ENCODE data around the gene PPFIA4. TPM values are rescaled to one million over a fixed set of nuclear protein-coding genes. Genes with fewer than 3 reads are reported as not detected.
A peak's percentile ranks its signal among the peaks of the same experiment; 100 is the strongest.

PPFIA4 gene
- total RNA-seq = 1 to 10 TPM; 1.3 to 5.1 TPM
- polyA plus RNA-seq = under 1 TPM; 0.30 to 0.64 TPM
- long read RNA-seq, donor 1 = 0 reads
- long read RNA-seq, donor 2 = 0 reads
- long read RNA-seq, donor 3 = 0 reads
- long read RNA-seq, donor 4 = 0 reads
- long read RNA-seq, donor 5 = 0 reads

DNA sequence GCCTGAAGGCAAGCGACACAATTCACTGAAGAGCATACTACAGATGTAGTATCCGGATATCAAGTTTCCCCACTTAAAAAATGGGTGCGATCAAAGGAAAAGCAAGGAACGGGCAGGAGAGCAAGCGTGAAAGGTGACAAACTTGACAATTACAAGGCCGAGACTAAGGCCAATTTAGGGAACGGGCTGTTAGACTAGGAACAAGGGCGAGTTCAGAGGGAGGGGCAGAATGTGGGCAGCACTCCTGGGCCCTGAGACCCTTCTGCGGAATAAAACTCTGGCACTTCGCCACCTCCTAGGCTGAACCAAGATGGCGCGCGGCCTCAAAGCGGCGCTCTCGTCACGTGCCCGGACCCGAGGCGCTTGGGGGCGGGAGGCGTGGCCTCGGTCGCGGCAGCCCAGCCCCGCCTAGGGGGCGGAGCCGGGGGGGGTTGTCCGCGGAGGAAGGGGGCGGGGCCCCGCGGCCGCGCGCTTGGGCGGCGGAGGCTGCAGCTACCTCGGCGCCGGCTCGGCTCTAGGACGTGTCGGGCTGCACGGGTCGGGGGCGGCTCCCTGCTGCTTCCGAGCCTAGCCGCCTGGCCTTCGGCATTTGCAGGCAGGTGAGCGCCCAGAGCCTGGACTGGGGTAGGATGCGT lies at the start of gene PPFIA4:
Gene PPFIA4, plus strand, starts transcription at position 461 of the 635 bp plus-strand sequence. CDS start 12,518 bp downstream, outside the sequence.
- ATAC-seq (ENCODE audit: insufficient read depth, low FRiP score) (peak; percentile 96), DNase-seq (peak; percentile 89 to 93 (median 92))
- Histone ChIP-seq H3K4me1 (ENCODE audit: control insufficient read depth in 5 of 5, insufficient read depth in 5 of 5, low read length in 5 of 5) (peaks cover 0 to 32% (median 4%) of the 10 kb centered on the region in 5 donors), H3K27me3 (ENCODE audit: control insufficient read depth in 3 of 3, insufficient read depth in 3 of 3, low read length in 2 of 3) (peaks cover 0 to 10% (median 0%) of the 10 kb centered on the region in 3 donors), H3K9ac (ENCODE audit: insufficient read depth in 1 of 2, low read length in 2 of 2) (peak within 1 kb of the TSS in 1 of 2 donors; percentile 28), H3K4me3 (peak within 1 kb of the TSS; percentile 51), H3K36me3 (ENCODE audit: control insufficient read depth in 4 of 4, insufficient read depth in 4 of 4, low read length in 4 of 4) (peaks cover 7 to 17% (median 11%) of the 10 kb centered on the region in 4 donors), H3K9me3 (ENCODE audit: control insufficient read depth in 4 of 4, insufficient read depth in 3 of 4, low read length in 3 of 4) (peaks cover 0 to 2% (median 0%) of the 10 kb centered on the region in 4 donors), H3K27ac (ENCODE audit: low read depth in 1 of 2, low read length in 1 of 2) (peak within 1 kb of the TSS; percentile 50 to 77)
- TF ChIP-seq, protein P1, sequence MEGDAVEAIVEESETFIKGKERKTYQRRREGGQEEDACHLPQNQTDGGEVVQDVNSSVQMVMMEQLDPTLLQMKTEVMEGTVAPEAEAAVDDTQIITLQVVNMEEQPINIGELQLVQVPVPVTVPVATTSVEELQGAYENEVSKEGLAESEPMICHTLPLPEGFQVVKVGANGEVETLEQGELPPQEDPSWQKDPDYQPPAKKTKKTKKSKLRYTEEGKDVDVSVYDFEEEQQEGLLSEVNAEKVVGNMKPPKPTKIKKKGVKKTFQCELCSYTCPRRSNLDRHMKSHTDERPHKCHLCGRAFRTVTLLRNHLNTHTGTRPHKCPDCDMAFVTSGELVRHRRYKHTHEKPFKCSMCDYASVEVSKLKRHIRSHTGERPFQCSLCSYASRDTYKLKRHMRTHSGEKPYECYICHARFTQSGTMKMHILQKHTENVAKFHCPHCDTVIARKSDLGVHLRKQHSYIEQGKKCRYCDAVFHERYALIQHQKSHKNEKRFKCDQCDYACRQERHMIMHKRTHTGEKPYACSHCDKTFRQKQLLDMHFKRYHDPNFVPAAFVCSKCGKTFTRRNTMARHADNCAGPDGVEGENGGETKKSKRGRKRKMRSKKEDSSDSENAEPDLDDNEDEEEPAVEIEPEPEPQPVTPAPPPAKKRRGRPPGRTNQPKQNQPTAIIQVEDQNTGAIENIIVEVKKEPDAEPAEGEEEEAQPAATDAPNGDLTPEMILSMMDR (IDR thresholded peaks at IDR 0.05; ENCODE audit: control extremely low read depth, extremely low read depth) = no peak
- 11 to 17% methylated on average over 38 to 52 of the region's 52 CpGs for WGBS, 2 donors

DNA sequence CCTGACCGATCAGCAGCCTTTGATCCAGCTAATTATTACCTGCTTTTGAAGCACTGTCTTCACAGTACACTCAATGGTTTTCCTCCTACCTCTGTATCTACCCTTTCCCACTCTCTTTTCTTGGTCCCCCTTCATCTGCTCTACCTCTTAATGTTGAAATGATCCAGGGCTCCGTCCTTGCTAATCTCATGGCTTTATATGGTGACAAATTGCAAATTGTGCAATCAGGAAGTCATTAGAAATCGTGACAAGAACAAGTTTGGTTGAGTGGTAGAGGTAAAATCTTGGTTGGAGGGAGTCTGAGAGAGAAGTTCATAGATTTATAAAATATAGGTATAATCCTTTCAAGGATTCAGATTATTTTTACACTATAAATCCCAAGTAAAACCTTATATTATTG lies 49.7 kb upstream of the PPFIA4 start:
- ATAC-seq (ENCODE audit: insufficient read depth, low FRiP score) (no peak), DNase-seq (no peak)
- Histone ChIP-seq H3K4me3 (no peak overlapping the region), H3K27ac (ENCODE audit: low read depth in 1 of 2, low read length in 1 of 2) (no peak overlapping the region), H3K4me1 (ENCODE audit: control insufficient read depth in 5 of 5, insufficient read depth in 5 of 5, low read length in 5 of 5) (no peaks in the 10 kb centered on the region), H3K9ac (ENCODE audit: insufficient read depth in 1 of 2, low read length in 2 of 2) (no peak overlapping the region), H3K9me3 (ENCODE audit: control insufficient read depth in 4 of 4, insufficient read depth in 3 of 4, low read length in 3 of 4) (no peaks in the 10 kb centered on the region), H3K27me3 (ENCODE audit: control insufficient read depth in 3 of 3, insufficient read depth in 3 of 3, low read length in 2 of 3) (peaks cover 0 to 10% (median 6%) of the 10 kb centered on the region in 3 donors), H3K36me3 (ENCODE audit: control insufficient read depth in 4 of 4, insufficient read depth in 4 of 4, low read length in 4 of 4) (no peaks in the 10 kb centered on the region)
- TF ChIP-seq, protein P1 (IDR thresholded peaks at IDR 0.05; ENCODE audit: control extremely low read depth, extremely low read depth) = no peak
- 25 to 27% methylated on average over 3 of the region's 3 CpGs for WGBS, 2 donors

DNA sequence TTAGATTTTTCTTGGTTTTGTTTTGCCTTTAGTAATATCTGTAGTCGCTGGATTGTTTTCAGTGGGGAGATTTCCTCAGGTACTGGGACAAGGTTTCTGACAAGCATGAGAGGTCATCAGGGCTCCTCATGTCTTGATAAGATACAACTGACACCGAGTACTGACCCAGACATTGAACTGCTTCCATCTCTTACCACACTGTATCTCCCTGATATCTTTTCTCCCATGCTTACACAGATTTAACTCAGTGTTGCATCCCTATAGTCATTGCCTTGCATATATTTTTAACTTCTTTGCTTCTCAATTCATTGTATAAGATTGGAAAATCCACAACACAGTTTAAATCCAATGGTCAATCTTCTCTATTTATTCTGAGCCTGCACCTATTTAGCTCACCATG lies 46.8 kb upstream of the PPFIA4 start:
- Histone ChIP-seq H3K27me3 (ENCODE audit: control insufficient read depth in 3 of 3, insufficient read depth in 3 of 3, low read length in 2 of 3) (peaks cover 0 to 7% (median 5%) of the 10 kb centered on the region in 3 donors), H3K27ac (ENCODE audit: low read depth in 1 of 2, low read length in 1 of 2) (no peak overlapping the region), H3K36me3 (ENCODE audit: control insufficient read depth in 4 of 4, insufficient read depth in 4 of 4, low read length in 4 of 4) (no peaks in the 10 kb centered on the region), H3K9me3 (ENCODE audit: control insufficient read depth in 4 of 4, insufficient read depth in 3 of 4, low read length in 3 of 4) (no peaks in the 10 kb centered on the region), H3K9ac (ENCODE audit: insufficient read depth in 1 of 2, low read length in 2 of 2) (no peak overlapping the region), H3K4me3 (no peak overlapping the region), H3K4me1 (ENCODE audit: control insufficient read depth in 5 of 5, insufficient read depth in 5 of 5, low read length in 5 of 5) (no peaks in the 10 kb centered on the region)
- TF ChIP-seq, protein P1 (IDR thresholded peaks at IDR 0.05; ENCODE audit: control extremely low read depth, extremely low read depth) = no peak
- no peak for DNase-seq
- 84 to 89% methylated on average over 2 of the region's 2 CpGs for WGBS, 2 donors
- no peak for ATAC-seq (ENCODE audit: insufficient read depth, low FRiP score)
